Measurements from ENCODE around the gene SLC39A1. TPM values are rescaled to one million over a fixed set of nuclear protein-coding genes. Genes with fewer than 3 reads are reported as not detected.

Gene SLC39A1
- total RNA-seq, 2 experiments from 2014 or later = 41.6 to 44.2 TPM

DNA sequence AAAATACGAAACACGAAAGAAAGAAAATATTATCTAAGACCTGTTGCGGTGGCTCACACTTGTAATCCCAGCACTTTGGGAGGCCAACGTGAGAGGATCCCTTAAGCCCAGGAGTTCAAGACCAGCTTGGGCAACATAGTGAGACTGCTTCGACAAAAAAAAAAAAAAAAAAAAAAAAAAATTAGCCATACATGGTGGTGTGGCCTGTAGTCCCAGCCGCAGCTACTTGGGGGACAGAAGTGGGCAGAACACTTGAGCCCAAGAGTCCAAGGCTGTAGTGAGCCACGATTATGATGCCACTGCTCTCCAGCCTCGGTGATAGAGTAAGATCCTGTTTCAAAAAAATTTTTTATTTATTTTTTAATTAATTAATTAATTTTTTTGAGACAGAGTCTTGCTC, 24.3 kb upstream of the SLC39A1 start:
- TF ChIP-seq, protein P1, sequence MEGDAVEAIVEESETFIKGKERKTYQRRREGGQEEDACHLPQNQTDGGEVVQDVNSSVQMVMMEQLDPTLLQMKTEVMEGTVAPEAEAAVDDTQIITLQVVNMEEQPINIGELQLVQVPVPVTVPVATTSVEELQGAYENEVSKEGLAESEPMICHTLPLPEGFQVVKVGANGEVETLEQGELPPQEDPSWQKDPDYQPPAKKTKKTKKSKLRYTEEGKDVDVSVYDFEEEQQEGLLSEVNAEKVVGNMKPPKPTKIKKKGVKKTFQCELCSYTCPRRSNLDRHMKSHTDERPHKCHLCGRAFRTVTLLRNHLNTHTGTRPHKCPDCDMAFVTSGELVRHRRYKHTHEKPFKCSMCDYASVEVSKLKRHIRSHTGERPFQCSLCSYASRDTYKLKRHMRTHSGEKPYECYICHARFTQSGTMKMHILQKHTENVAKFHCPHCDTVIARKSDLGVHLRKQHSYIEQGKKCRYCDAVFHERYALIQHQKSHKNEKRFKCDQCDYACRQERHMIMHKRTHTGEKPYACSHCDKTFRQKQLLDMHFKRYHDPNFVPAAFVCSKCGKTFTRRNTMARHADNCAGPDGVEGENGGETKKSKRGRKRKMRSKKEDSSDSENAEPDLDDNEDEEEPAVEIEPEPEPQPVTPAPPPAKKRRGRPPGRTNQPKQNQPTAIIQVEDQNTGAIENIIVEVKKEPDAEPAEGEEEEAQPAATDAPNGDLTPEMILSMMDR (conservative IDR thresholded peaks at IDR 0.05; ENCODE audit: low read length) = no peak
- no peak for TF ChIP-seq EZH2phosphoT487 (IDR thresholded peaks at IDR 0.05; ENCODE audit: borderline replicate concordance, low read depth, low read length)
- POLR2A ChIA-PET = interaction anchor here (0.6 to 1.9 kb wide), 5 partner anchors 11 to 874 kb away, joined by 3 to 6 read pairs (median 3); no protein-coding TSS in a partner anchor
- H3K4me3 ChIP-seq (ENCODE audit: low read depth, low read length, poor library complexity, severe bottlenecking) = no peak overlapping the region
- CTCF ChIA-PET (ENCODE audit: unreplicated experiment) = interaction anchor here (0.7 to 1.7 kb wide), 7 partner anchors 10 to 415 kb away, joined by 3 to 6 read pairs (median 4); partner anchors contain the start of gene JTB
- peaks cover 2% of the 10 kb centered on the region; the same call in 1 of the 2 replicates for H4K20me1 ChIP-seq (ENCODE audit: insufficient read depth, low read length)
- peak overlapping the region; percentile 64 for H3K4me2 ChIP-seq (ENCODE audit: low read length)
- no TSS peak for BruUV-seq (replicated peaks)
- peak overlapping the region; percentile 98; the same call in 1 of the 2 replicates for H2AFZ ChIP-seq (ENCODE audit: low read length)
- no peaks in the 10 kb centered on the region; the same call in 1 of the 2 replicates for H3K9me3 ChIP-seq (ENCODE audit: low read length)
- peak overlapping the region; percentile 77 for H3K27ac ChIP-seq (ENCODE audit: low read depth, low read length, poor library complexity, severe bottlenecking)
- intact Hi-C loops (cut with micrococcal nuclease; ENCODE audit: unreplicated experiment) = loop anchor here (2.0 to 10.0 kb wide), 4 partner anchors 41 to 473 kb away; partner anchors contain the start of gene DENND4B
- no peak for DNase-seq (ENCODE audit: low spot score)
- H3K9me2 ChIP-seq (ENCODE audit: insufficient read depth, low read length) = no peaks in the 10 kb centered on the region
- H3K79me2 ChIP-seq (ENCODE audit: insufficient read depth, low read depth, low read length) = peaks cover 21% of the 10 kb centered on the region
- H3K36me3 ChIP-seq (ENCODE audit: insufficient read depth, low read length) = peaks cover 19% of the 10 kb centered on the region
- peaks cover 47% of the 10 kb centered on the region for H3K4me1 ChIP-seq (ENCODE audit: insufficient read depth, low read length, poor library complexity, severe bottlenecking)

DNA sequence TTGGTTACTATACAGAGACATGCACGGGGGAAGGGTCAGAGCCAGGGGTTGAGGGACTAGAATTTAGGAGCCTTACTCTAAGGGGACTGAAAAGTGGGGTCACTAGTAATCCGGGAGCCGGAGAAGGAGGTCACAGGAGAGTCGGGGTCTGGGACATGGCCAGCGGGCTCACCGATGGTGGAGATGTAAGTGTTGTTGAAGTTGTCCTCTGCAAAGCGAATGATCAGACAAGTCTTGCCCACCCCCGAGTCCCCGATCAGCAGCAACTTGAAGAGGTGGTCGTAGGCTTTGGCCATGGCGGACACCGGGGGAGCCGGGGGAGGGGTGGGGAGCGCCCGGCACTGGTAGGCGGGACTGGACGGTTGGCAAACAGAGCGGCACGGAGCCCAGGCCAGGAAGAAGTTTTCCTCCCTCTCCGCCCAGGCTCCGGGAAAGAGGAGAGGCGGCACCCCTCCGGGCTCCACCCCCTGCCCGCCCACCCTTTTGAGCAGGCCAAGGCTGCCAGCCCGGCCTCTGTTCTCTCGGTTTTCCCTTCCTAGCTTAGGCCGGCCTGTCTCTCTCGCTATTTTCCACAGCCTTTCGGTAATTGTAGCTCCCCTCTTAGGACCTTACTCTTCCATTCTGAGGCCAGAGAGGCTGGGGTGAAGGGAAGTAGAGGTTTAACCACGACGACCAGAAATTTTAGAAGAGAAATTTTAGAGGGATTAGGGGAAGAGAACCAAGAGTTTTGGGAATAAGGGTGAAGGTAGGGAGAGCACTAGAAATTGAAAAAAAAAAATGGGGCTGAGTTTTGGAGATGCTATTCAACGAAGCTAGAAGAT, 22.8 kb upstream of the SLC39A1 start, which contains the start of gene RAB13:
Gene RAB13 (minus strand): TSS at position 399 of the 821 bp plus-strand sequence. CDS start 103 bp downstream, at position 296.
- H3K4me1 ChIP-seq (ENCODE audit: insufficient read depth, low read length, poor library complexity, severe bottlenecking) = peaks cover 37% of the 10 kb centered on the region
- intact Hi-C loops (cut with micrococcal nuclease; ENCODE audit: unreplicated experiment) = loop anchor here (1.0 to 10.0 kb wide), 6 partner anchors 39 to 471 kb away; partner anchors contain the start of gene DENND4B
- no peak for TF ChIP-seq EZH2phosphoT487 (IDR thresholded peaks at IDR 0.05; ENCODE audit: borderline replicate concordance, low read depth, low read length)
- TF ChIP-seq, protein P1 (conservative IDR thresholded peaks at IDR 0.05; ENCODE audit: low read length) = no peak
- H3K9me2 ChIP-seq (ENCODE audit: insufficient read depth, low read length) = no peaks in the 10 kb centered on the region
- DNase-seq (ENCODE audit: low spot score) = no peak
- H4K20me1 ChIP-seq (ENCODE audit: insufficient read depth, low read length) = no peaks in the 10 kb centered on the region
- peak within 1 kb of the TSS; percentile 98 for H2AFZ ChIP-seq (ENCODE audit: low read length)
- H3K36me3 ChIP-seq (ENCODE audit: insufficient read depth, low read length) = peaks cover 5% of the 10 kb centered on the region
- CTCF ChIA-PET (ENCODE audit: unreplicated experiment) = interaction anchor here (0.6 to 1.7 kb wide), 7 partner anchors 8 to 454 kb away, joined by 3 to 6 read pairs (median 3); partner anchors contain the start of gene JTB
- POLR2A ChIA-PET = interaction anchor here (0.9 to 1.9 kb wide), 7 partner anchors 8 to 220 kb away, joined by 3 to 5 read pairs (median 4); partner anchors contain the start of genes JTB and SLC39A1
- peak within 1 kb of the TSS; percentile 77 for H3K27ac ChIP-seq (ENCODE audit: low read depth, low read length, poor library complexity, severe bottlenecking)
- no peaks in the 10 kb centered on the region for H3K9me3 ChIP-seq (ENCODE audit: low read length)
- H3K79me2 ChIP-seq (ENCODE audit: insufficient read depth, low read depth, low read length) = peaks cover 6% of the 10 kb centered on the region
- BruUV-seq (replicated peaks) = no TSS peak
- H3K4me3 ChIP-seq (ENCODE audit: low read depth, low read length, poor library complexity, severe bottlenecking) = peak within 1 kb of the TSS; percentile 43
- peak within 1 kb of the TSS; percentile 64 for H3K4me2 ChIP-seq (ENCODE audit: low read length)
